ENCODE results near the gene BATF2. TPM values are rescaled to one million over a fixed set of nuclear protein-coding genes. Genes with fewer than 3 reads are reported as not detected.

BATF2 gene
- total and polyA plus RNA-seq, 9 of the 15 experiments (the other 6 are each of a cell fraction or from before 2014, with no cell fraction given), result 1.7 to 8.9 (median 6.4) TPM

- ChIA-PET CTCF (ENCODE audit: low intra/inter-chr PET ratio) (interaction anchor here (0.9 kb wide), 1 partner anchor 181 kb away, joined by 4 read pairs; no protein-coding TSS in a partner anchor), POLR2A (interaction anchor here (0.6 to 1.9 kb wide), 5 partner anchors 13 to 56 kb away, joined by 3 to 7 read pairs (median 5); partner anchors contain the start of genes BATF2, CDCA5 and SAC3D1)
- H3K9ac ChIP-seq (ENCODE audit: insufficient read depth in 1 of 2, low read depth in 2 of 2, low read length in 2 of 2), result peak within 1 kb of the TSS; percentile 74 to 88
- peak within 1 kb of the TSS; percentile 55 for H3K4me3 ChIP-seq
- under 1% methylated on average over 34 of the region's 51 CpGs for WGBS (ENCODE audit: insufficient coverage, low coverage, missing lambda C conversion rate)
- peak; percentile 98 for ATAC-seq
- no peaks in the 10 kb centered on the region for H3K9me1 ChIP-seq (ENCODE audit: control insufficient read depth, insufficient read depth, low read length)
- FAIRE-seq, result peak; percentile 90
- no peaks in the 10 kb centered on the region for H4K20me1 ChIP-seq (replicated peaks; ENCODE audit: control insufficient read depth, insufficient read depth, low read length)
- peak within 1 kb of the TSS; percentile 80 for H3K4me2 ChIP-seq (ENCODE audit: insufficient read depth, low read length)
- H3K9me3 ChIP-seq (replicated peaks; ENCODE audit: control insufficient read depth, insufficient read depth, low read depth, low read length), result no peaks in the 10 kb centered on the region
- peaks cover 16 to 29% of the 10 kb centered on the region in 2 experiments; a peak in 4 of 5 replicates for H3K4me1 ChIP-seq (replicated peaks in 1 of 2; ENCODE audit: control insufficient read depth in 2 of 2, insufficient read depth in 2 of 2, low read length in 2 of 2)
- DNase-seq (ENCODE audit: extremely low read depth in 1 of 4, low spot score in 3 of 4), result peak; percentile 89 to 98 (median 92)
- peak within 1 kb of the TSS; percentile 99 for H2AFZ ChIP-seq (ENCODE audit: low read depth, low read length)
- H3K79me2 ChIP-seq (ENCODE audit: control insufficient read depth, insufficient read depth, low read length), result peaks cover 9% of the 10 kb centered on the region; the same call in 2 of the 3 replicates
- H3K27ac ChIP-seq (ENCODE audit: extremely low read depth, low read depth, low read length), result peak within 1 kb of the TSS; percentile 84
- intact Hi-C loops (cut with micrococcal nuclease) (loop anchor here (5.0 kb wide), 1 partner anchor 55 kb away; the partner anchor contains the start of genes CDCA5 and ZFPL1), in situ Hi-C loops (cut with MboI) (no loop called here)
- no peaks in the 10 kb centered on the region for H3K27me3 ChIP-seq (ENCODE audit: control insufficient read depth in 2 of 2, insufficient read depth in 2 of 2, low read length in 2 of 2)
- peaks cover 2% of the 10 kb centered on the region; the same call in 1 of the 3 replicates for H3K36me3 ChIP-seq (ENCODE audit: control insufficient read depth, insufficient read depth, low read length)
- BruUV-seq (replicated peaks), result no TSS peak
- TF ChIP-seq RBM25 (IDR thresholded peaks at IDR 0.05; ENCODE audit: low read depth, low read length, severe bottlenecking) (peak; percentile 29), SUPT5H (IDR thresholded peaks at IDR 0.05) (peak; percentile 81), GATAD2A (IDR thresholded peaks at IDR 0.05) (no peak; the same call in 1 of the 2 replicates), CREB3L1 (IDR thresholded peaks at IDR 0.05; ENCODE audit: borderline replicate concordance, low read depth) (peak; percentile 63; the same call in 1 of the 2 replicates), CHD2 (IDR thresholded peaks at IDR 0.05; ENCODE audit: low read depth, low read length) (peak; percentile 40; the same call in 1 of the 2 replicates), ZNF431 (CRISPR knock-in tag; IDR thresholded peaks at IDR 0.05) (peak; percentile 81), HDAC3 (IDR thresholded peaks at IDR 0.05; ENCODE audit: borderline replicate concordance, partially characterized antibody) (no peak), FOXJ3 (CRISPR knock-in tag; IDR thresholded peaks at IDR 0.05) (no peak), NFRKB (IDR thresholded peaks at IDR 0.05; ENCODE audit: low read depth) (0 out of 2 replicates have a peak, but pooled peaks have one; percentile 14), SMAD4 (CRISPR knock-in tag; conservative IDR thresholded peaks at IDR 0.05) (peak; percentile 76; the same call in 1 of the 2 replicates), FOXK1 (CRISPR knock-in tag; IDR thresholded peaks at IDR 0.05; ENCODE audit: borderline replicate concordance) (no peak), POLR2AphosphoS2 (IDR thresholded peaks at IDR 0.05; ENCODE audit: low read length) (no peak), ZNF778 (CRISPR knock-in tag; IDR thresholded peaks at IDR 0.05) (no peak), PHB (CRISPR knock-in tag; IDR thresholded peaks at IDR 0.05) (no peak), STAT5B (CRISPR knock-in tag; IDR thresholded peaks at IDR 0.05) (no peak), ZBTB17 (CRISPR knock-in tag; IDR thresholded peaks at IDR 0.05) (peak; percentile 67; the same call in 1 of the 2 replicates)
- TF ChIP-seq, protein P1, sequence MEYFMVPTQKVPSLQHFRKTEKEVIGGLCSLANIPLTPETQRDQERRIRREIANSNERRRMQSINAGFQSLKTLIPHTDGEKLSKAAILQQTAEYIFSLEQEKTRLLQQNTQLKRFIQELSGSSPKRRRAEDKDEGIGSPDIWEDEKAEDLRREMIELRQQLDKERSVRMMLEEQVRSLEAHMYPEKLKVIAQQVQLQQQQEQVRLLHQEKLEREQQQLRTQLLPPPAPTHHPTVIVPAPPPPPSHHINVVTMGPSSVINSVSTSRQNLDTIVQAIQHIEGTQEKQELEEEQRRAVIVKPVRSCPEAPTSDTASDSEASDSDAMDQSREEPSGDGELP (CRISPR knock-in tag; IDR thresholded peaks at IDR 0.05; ENCODE audit: borderline replicate concordance), result peak; percentile 86
- TF ChIP-seq, protein P2, sequence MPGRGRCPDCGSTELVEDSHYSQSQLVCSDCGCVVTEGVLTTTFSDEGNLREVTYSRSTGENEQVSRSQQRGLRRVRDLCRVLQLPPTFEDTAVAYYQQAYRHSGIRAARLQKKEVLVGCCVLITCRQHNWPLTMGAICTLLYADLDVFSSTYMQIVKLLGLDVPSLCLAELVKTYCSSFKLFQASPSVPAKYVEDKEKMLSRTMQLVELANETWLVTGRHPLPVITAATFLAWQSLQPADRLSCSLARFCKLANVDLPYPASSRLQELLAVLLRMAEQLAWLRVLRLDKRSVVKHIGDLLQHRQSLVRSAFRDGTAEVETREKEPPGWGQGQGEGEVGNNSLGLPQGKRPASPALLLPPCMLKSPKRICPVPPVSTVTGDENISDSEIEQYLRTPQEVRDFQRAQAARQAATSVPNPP (IDR thresholded peaks at IDR 0.05; ENCODE audit: borderline replicate concordance, insufficient read depth, insufficient read length), result no peak
Observed at GRCh38 chr11:65027213-65028067, 30.7 kb upstream of the BATF2 start, which contains the start of gene SNX15. SNX15 (plus strand) TSS chr11:65027439; CDS start chr11:65027538, 99 bp downstream.
